Kidney tubule cell (primary cell): Measurements from ENCODE around the gene SAPCD1.

Experiments
- DNase-seq: peaks from one replicate; pipeline ENCODE4 v3.0.0-alpha.2; 2018; ENCODE audit warnings: low spot score

SAPCD1 gene

DNA sequence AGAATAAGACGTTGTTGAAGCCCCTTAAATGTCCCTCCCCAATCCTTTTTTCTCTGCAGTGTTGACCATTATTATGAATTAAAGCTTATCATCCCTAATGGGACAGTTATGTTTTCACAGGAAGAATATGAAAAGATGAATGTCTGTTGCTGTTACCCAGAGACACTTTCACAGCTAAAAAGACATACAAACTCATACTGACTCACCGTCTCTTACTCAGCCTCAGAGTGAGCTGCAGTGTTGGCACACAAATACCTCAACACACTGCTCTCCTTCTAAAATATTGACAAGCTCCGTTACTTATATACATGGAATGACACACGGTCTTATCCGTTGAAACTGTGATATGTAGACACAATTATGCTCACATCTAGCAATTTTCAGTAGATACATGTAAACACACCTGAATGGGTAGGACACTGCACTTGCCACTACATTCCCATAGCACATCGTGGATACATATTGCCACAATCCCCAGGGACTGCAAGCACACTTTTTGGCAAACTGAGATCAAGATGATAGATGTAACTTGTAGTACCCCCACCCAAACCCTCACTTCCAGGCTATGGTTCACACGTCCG is 9.6 kb upstream of the SAPCD1 start:
- peak; percentile 69 for DNase-seq

DNA sequence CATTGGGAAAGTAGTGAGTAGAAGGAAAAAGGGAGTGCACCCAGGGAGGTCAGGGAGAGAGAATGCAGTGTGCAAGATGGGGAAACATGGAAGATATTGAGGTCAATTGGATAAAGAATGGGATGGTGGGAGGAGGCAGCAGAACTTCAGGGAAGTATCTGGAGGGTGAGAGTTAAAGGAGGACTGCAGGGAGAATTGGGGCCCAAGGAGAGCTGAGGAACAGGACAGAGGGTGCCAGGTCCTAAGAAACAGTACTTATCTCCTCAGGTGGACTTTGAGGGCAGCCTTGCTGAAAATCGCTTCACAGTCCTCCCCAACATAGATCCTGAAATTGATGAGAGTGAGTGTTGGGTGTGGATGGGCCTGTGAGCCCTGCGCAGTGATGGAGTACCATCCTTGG is 4.2 kb upstream of the SAPCD1 start:
- DNase-seq, result no peak

DNA sequence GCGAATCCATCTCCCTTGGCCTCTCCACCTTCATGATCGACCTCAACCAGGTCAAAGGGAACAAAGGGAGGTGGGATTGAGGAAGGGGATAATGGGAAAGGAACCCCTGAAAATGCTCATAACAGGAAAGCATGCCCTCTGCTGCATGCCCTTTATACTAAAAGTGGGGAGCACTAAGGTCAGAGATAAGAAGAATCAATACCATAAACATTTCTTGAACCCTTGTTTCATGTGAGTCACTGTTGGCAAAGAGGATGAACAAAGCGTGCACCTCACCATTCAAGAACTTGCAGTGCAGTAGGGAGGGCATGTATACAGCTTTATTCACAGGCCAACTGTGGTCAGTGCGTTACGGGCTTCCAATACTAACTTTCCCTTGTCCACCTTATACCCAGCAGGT is 1.7 kb upstream of the SAPCD1 start:
- no peak for DNase-seq

DNA sequence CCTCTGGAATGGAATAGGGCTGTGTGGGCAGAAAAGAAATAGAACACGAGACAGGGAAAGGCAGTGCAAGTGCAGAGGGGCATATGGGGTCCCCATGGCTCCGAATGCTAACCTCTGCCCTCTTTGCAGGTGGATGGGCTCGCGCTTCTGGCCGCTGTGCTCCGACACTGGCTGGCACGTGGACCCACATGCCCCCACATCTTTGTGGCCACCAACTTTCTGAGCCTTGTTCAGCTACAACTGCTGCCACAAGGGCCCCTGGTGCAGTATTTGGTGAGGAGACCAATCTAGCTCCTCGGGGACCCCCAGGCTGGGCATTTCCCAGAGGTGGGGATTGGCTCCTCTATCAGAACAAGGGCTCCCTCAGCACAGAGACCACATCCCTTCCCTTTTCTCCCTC is 1.1 kb upstream of the SAPCD1 start:
- DNase-seq, result no peak

DNA sequence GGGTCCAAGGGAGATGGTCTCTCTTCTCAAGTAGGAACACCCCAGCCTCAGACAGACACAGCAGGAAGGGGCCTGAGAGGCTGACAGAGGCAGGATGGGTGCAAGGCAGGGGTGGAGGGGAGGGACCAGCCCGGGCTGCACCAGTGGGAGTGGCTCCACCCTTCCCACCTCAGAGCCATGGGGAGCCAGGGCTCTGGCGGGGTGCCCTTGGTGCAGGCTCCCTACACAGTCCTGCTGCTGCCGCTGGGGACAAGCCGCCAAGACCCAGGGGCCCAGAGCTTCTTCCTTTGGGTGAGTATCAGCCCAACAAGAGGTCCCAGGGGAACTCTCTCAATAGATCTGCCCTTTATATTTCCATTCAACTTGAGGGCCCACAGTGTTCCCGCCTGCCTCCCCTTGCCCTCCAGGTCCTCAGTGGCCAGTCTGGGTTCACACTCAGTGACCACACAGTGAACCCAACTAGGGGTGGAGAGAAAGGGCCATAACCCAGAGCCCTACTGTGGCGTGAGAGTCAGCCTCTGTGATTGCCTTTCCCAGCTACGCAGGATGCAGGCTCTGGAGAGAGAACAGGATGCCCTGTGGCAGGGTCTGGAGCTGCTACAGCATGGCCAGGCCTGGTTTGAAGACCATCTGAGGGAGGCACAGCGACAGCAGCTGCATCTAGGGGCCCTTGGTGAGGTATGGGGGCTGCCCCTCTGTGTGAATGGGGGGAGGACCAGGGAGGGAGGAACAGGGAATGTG is 592 bp downstream of the SAPCD1 start:
- no peak for DNase-seq

DNA sequence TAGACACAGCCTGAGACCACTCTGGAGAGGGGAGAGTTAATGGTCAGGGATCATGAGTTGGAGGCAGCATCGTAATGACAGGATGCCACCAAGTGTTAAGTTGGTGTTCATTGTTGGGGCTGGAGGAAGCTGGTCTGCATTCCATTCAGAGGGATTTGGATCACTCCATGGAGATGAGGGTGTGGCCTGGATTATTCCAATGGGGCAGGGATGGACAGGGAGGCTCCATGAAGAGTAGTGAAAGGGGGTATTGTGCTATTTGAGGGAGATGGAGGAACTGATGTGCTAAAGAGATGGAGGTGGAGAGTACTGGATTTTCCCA is 1.1 kb downstream of the SAPCD1 start:
- peak; percentile 59 for DNase-seq

DNA sequence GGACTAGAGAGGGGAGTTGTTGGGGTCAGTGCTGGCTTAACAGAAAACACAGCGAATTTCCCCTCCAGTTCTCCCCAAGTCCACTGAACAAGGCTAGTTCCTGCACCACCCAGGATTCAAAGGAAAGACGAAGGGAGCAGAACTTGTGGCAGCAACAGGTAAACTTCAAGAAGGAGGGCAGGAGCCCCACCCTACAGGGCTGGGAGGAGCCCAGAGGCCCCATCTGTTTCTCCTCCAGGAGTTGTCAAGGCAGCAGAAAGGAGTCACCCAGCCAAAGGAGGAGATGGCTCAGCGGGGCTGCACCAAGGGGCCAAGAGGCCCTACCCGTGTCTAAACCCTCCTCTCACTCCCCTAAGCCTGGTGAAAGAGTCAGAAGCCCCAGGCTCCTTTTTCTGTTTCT is 1.7 kb downstream of the SAPCD1 start:
- no peak for DNase-seq

DNA sequence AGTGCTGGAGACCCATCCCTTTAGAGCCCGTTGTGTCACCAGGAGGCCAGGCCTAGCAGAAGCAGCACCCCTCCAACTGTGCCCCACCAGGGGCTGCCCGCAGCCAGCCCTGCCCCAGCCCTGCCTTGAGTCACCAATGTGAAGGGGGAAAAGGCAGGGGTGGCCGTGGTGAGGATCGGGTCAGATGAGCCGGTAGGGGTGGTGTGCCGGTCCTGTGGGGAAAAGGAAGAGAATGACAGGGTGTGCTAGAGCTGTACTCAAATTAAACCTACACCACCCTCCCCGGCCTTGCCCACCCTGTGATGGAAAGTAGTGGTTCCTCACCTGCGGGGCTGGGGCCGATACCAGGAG is 3.1 kb downstream of the SAPCD1 start:
- no peak for DNase-seq

DNA sequence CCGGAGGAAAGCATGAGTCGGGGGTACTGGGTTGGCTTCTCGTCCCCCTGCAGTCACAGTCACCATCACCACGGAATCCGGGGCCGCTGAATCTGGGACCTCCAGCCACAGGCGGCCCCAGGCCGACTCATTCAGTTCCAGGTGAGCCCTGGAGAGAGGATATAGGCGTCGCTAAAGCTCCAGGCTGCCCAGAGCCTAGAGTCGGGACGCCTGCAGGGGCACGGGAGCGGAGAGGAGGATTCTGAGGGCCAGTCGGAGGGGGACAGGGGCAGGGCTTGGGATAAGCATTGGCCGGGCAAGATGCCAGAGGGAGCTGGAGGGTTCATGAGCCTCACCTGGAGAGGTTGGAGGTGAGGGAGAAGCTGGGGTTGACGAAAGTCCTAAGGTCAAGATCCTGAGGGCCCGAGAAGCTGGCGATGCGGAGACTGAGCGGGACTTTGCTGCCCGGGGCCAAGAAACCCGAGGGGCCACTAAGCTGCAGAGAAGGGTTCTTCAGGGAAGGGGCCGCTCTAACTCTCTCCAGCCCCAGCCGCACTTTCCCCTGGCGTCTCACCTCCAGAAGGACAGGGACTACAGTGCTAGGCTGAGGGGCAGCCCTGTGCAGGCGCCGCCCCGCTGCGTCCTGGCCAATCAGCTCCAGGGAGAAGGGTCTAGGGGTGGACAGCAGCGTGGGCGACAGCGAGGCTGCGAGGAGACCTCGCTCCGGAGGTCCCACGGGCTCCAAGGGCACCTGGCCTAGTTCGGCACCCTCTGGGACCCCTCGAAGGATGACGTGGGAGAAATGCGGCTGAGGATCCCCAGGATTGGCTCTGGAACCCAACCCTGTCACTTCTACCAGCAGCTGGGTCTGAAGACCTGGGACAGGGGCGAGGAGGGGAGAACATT is 3.7 kb downstream of the SAPCD1 start:
- no peak for DNase-seq

DNA sequence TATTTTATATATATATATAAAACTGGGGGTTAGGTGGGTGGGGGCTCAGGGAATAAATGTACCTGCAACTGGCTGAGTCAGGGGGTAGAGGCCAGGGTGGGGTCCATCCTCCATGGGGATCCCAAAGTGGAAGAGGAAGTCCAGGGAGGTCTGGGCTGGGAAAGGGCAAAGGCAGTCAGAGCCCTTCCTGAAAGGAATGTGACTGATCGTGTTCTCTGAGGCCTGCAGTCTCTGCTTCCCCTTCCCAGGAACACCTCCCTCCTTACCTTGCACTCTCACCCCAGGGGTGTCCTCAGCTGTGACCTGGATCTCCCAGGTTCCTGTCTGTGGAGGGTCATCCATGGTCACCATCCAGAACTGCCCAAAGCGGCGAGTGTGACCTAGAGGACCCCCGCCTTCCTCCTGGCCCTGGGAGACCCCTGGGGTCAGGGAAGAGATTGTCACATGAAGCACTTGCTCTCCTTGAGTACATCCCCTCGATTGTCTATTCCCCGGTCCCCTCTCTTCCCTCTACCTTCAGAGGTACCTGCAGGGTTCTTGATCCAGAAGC is 4.7 kb downstream of the SAPCD1 start:
- DNase-seq, result peak; percentile 43

DNA sequence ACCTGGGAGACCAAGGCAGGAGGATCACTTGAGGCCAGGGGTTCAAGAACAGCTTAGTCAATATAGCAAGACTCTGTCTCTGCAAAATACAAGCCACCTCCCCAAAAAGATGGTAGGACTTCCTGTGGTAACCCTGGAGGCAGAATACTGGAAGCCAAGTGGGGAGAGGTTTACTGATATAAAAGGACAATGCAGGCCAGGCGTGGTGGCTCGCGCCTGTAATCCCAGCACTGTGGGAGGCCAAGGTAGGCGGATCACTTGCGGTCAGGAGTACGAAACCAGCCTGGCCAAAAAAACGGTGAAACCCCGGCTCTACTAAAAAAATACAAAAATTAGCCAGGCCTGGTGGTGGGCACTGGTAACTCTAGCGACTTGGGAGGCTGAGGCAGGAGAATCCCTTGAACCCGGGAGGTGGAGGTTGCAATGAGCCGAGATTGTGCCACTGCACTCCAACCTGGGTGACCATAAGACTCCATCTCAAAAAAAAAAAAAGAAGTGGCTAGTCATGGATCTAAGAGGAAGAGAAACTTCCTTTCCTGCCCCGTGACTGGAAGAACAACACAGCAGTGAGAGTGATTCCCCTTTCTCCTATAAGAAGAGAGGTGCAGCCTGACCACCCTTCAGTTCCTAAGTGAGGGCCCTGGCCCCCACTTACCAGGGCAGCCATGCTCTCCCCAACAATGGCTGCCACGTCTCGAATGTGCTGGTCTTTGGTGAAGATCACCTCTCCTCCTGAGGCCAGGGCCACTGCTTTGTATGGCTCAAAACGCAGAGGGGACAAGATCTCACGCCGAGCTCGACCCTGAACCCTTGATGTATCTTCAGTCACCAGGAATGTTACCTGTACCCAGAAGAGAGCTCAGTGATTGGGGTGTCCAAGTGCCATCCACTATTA is 6.2 kb downstream of the SAPCD1 start:
- DNase-seq, result no peak

DNA sequence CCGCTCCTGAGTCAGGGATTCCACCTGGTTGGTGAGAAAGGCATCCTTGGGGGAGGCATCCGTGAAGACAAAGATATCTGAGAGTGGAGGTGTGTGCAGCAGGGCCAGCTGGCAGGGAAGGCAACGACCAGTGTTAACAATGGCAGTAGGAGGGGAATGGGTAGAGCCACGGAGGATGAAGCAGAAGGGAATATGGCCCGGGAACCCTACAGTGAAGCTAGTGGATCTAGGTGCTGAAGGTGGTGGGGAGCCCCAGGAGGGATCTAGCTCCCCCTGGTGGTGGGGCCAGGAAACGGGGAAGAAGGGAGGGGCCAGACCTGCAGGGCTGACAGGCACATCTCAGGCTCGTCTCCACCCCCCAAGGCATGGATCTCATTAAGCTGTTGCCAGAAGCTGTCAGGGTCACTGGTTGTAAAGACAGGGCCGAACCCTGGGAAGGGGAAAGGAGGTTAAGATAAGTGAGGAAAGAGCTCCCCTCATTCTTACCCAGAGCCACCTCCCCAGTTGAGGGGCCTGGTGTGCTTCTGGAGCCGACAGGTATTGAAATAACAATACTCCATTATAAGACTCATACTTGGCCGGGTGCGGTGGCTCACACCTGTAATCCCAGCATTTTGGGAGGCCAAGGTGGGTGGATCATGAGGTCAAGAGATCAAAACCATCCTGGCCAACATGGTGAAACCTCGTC is 7.4 kb downstream of the SAPCD1 start:
- DNase-seq, result peak; percentile 74

DNA sequence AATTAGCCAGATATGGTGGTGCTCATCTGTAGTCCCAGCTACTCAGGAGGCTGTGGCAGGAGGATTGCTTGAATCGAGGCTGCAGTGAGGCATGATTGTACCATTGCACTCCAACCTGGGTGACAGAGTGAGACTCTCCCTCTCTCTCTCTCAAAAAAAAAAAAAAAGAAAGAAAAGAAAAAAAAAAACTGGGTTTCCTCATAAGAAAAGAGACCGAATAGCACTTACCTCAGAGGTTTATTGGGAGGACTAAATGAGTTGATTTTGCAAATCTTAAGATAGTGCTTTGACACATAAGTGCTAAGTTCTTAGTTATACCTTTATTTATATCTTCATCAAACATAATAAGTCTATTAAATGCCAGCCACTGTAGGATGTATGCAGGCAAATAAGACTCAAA is 8.4 kb downstream of the SAPCD1 start:
- DNase-seq, result no peak

DNA sequence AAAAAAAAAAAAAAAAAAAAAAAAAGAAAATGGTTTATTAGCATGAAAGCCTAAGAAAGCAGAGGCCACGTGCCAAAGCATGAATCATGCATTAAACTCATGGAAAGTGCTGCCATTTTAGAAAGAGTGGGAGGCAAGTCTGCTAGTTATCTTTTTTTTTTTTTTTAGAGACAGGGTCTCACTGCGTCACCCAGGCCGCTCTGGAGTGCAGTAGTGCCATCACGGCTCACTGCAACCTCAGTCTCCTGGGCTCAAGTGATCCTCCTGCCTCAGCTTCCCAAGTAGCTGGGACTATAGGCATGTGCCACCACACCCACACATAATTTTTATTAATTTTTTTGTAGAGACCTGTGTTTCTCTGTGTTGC is 9.5 kb downstream of the SAPCD1 start:
- DNase-seq, result no peak

DNA sequence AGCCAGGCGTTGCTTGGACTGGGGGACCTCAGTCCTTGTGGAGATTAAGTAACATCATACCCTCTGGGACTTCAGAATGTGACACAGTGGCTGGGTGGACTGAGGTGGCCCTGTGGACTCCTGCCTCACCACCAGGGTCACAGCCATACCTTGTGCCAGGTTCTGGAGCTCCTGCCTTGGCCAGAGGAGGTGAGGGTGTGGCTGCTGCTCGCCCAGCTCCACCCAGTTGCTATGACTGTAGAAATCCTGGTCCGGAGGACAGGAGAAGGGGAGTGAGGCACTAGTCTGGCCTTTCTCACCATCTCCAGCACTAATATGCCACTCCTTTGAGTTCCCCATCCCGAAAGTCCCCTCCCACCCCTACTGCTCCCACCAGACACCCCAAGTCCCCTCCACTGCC is 12.7 kb downstream of the SAPCD1 start:
- peak; percentile 35 for DNase-seq

DNA sequence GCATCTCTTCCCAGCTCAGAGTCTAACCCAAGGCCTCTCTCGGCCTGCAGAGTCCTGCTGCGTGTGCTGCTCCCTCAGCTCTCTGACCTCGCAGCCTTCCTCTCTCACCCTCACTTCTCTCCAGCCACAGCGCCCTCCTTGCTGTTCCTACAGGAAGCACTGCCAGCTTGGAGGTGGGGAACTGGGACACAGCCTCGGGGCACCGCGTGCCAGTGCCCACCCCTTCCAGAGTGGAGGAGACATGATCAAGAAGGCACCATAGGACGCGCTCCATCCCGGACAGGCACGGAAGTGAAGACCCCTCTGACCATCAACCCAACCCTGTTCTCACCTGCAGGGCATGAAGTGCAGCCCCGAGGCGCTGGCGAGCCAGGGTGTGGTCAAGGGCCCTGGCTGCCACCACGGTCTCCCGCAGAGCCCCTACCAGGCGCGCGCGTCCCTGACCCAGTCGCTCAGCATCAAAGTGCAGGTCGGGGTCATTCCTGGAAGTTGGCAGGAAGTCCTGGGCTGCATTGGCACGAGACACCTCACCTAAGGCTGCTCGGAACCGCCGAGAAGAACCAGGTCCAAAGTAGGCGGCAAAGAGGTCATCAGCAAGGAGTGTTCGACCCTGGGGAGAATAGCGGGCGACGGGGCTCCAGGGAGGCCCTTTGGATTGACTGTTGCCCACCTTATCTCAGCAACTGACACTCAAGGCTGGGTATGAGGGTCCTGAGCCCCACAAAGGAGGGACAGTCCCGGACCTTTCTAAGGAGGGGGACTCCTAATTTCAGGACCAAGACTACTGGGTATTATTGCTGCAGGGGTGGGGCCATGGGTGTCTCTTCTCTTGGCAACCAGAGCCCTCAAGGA is 13.4 kb downstream of the SAPCD1 start:
- DNase-seq, result no peak

DNA sequence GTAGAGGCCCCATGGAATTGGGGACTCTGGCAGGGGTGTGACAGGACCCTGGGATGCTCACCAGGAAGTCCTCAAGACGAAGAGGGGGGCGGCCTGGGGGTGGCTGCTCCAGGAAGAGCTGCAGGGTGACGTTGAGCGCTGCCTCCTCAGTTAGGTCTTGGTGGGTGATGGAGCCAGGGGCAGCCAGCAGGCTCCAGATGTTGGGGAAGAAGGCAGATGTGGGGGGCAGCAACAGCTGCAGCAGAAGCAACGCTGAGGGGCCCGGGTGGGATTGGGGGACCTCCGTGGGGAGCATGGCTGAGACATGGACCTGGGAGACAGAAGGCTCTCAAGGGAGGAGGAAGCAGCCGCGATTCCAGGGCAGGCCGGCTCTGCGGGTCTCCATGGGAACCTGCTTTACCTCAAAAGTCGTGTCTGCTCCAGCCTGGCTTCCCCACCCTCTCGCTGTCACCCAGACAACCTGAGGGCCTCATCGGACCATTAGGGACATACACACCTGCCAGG is 14.1 kb downstream of the SAPCD1 start:
- DNase-seq, result no peak

DNA sequence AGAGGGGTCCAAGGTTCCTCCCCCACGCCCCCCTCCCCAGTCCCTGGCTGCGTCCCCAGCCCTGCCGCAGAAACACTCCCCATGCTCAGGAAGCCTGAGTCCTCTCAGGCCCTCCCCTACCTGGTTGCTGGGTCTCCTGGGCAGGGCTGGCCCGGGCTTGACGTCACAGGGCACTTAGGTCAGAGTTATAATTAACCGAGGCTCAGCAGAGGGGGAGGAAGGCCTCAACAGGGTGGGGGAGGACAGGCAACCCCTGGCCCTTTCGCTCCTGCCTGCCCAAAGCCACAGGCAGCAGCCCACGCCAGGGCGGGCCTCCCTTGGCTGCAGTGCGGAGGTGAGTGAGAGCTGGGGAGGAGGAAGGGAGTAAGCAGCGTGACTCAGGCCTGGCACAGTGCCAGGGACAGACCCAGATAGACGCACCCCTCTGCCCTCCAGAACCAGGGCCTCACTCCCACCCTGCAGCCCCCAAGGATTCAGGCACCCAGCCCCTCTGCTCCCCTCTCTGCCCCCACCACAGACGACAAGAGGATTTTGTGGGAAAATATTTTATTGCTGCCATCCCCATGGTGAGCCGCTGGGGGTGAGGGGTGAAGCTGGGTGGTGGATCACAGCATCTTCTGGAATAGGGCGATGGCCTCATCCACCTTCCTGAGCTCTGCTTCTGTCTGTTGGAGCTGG is 14.7 kb downstream of the SAPCD1 start, which contains the start of gene VWA7:
TSS of gene VWA7 (minus strand) at position 340 of the 678 bp plus-strand sequence. CDS start 549 bp downstream, outside the sequence.
- DNase-seq, result peak; percentile 98

DNA sequence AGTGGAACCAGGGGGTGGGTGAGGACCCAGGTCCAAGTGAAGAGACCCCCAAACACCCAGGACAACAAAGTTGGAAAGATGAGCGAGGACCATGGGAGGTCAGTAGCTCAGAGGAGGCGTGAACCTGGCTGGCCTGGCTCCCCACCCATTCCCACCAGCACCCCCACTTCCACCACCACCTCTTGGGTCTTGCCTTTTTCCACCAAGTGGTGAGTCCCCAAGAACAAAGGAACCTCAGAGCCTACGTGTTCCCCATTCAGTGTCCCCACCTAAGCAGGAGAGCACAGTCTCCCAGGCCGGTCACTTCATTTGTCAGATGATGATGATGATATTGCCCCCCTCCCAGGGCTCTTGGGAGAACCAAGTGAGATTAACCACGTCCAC is 15.2 kb downstream of the SAPCD1 start:
- DNase-seq, result no peak

DNA sequence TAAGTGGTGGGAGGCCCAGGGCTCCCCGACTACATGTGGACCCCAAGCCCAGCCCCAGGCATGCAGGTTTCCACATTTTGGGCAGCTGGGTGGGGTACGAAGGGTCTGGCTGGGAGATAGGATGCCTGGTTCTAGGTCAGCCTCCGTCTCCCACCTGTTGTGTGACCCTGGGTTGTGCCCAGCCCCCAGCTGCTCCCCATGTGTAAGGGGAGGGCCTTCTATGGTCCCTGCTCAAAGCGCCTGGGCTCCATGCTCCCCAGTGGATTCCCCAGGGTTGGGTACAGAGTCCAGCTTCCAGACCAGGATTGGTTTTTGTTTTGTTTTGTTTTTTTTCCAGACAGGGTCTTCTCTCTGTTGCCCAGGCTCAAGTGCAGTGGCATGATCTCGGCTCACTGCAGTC is 15.7 kb downstream of the SAPCD1 start:
- DNase-seq, result no peak
